ENCODE measurements around the gene MEGF11. TPM values are rescaled to one million over a fixed set of nuclear protein-coding genes. Genes with fewer than 3 reads are reported as not detected.

Gene MEGF11
- polyA plus RNA-seq, 4 donors: 2.1 to 3.0 (median 3.0) TPM

DNA sequence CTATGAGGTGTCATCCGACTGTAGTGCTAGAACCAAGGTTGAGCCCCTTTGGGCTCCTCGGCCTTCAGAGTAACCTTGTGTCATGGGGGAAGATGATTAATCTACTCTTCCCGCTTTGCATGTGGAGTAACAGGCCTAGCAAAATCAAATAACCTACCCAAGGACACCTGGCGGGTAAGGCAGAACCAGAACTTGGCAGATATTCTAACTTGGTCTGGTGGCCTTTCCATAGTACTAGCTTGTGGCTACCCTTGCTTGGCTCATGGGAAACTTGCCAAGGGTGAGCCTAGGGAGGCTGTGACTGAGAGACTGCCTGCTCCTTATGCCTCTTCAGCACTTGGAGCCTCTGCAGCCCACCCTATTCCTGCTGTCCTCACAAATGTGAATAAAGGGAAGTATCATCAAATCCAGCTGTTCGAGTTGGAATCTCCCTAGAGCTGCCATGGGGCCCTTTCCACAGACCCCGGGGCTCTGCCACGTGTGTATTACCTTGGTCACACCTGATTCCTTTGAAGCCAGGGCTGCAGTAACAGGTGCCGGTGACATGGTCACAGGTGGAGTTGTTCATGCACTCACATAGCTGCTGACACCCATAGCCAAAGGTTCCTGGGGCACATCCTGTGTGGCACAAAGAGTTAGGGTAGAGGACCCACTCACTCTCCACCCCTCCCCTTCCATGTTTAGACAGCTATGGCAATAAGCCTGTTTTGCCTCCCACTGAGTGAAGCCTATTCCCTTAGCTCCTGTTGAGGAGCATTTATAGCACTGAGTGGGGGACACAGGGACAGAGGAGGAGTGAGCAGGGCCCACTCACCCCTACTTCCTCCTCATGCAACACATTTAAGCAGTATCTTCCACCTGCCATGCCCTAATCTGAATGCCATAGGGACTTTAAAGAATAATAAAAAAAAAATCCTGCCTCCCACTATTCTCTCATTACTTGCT is 338.3 kb downstream of the MEGF11 start:
- no peak for DNase-seq (ENCODE audit: low read depth in 4 of 4, low spot score in 2 of 4)

DNA sequence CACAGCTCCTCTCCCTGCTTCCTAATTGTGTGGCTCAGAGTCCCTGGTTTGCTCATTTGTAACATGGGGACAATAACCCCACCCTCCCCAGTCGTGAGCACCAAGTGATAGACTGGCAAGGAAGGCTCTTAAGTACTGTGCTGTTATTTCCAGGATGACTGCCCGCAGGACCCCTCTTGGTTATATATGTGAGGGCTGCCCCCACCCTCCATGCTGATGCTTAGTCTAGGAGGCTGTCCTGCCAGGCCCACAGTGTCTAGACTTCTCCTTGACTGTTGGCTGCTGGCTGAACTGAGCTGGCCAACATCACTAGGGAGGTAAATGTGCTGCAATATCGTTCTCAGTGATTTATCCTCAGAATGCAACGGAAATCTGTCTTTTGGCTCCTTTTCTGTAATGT is 339.2 kb downstream of the MEGF11 start:
- no peak for DNase-seq (ENCODE audit: low read depth in 4 of 4, low spot score in 2 of 4)

DNA sequence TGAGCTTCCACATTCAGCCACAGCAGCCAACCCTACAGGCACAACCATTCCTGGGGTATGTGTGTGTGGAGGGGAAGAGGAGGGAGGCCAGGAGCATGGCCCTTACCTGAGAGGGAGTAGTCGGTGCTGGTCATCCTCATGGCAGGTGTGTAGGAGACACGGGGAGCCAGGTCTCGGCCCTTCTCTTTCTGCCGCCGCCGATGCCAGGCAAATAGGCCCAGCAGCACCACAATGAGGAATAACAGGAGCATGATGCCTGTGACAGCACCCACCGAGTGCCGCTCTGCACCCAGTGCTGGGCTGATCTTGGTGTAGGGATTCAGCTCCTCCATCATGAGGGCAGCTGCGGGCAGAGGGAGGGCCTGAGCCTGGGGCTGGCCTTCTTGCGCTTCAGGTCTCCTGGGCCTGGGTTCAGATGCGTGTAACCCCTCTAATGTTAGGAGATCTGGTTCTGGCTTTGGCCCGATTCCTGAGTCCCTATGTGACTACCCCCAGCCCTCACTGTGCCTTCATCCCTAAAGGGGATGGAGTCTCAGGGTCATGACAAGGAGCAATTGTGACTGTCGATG is 339.8 kb downstream of the MEGF11 start:
- no peak for DNase-seq (ENCODE audit: low read depth in 4 of 4, low spot score in 2 of 4)

DNA sequence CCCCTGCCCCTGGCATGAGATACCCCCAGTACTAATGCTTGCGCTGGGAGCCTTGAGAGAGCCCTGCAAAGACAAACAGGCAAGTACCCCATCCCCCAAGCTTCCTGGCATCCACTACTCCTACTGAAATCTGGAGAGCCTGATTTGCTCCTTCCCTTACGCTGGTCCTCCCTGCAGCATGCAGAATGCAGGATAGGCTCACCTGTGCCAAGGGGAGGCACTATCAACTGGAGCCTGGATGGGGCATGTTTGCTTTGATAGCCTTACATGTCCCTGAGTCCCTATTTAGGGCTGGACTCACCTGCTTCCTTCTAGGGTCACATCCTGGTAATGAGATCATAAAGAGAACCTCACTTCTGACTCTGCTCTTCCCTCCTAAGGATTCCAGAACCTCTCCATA is 341.3 kb downstream of the MEGF11 start:
- no peak for DNase-seq (ENCODE audit: low read depth in 4 of 4, low spot score in 2 of 4)

DNA sequence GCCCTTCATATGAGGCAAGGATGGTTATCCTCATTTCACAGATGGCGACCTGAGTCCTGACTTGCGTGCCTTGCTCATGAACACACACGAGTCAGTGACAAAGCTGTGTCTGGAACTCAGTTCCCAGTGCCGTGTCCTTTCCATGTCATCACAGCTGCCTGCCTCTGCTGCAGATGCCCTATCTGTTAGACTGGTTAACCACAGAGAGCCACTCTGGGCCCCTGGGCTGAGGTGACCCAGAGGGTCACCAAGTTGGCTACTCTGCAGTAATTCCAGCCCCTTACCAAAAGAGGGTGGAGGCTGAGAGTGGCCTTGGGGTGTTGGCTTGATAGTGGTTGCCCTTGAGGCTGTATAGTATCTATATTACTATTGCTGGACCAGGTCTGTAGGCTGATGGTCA is 343.2 kb downstream of the MEGF11 start:
- DNase-seq (ENCODE audit: low read depth in 4 of 4, low spot score in 2 of 4): no peak

DNA sequence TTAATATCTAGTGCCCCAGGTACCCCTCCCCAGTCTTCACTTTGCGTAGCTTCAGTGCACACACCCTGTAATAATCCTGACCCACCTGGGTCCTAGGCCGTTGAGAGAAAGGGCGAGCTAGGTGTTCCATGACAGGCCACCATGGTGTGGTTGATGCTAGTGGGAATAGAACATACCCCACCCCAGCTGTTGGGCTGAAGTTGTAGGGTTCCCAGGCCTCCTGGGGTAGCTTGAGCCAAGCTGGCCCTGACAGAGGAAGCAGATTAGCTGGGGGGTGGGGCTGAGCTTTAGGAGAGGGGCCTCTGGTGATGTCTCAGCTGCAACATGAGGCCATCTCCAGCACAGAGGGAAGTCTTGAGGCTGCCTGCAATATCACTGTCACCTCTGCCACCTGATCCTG is 343.7 kb downstream of the MEGF11 start:
- DNase-seq (ENCODE audit: low read depth in 4 of 4, low spot score in 2 of 4): no peak

DNA sequence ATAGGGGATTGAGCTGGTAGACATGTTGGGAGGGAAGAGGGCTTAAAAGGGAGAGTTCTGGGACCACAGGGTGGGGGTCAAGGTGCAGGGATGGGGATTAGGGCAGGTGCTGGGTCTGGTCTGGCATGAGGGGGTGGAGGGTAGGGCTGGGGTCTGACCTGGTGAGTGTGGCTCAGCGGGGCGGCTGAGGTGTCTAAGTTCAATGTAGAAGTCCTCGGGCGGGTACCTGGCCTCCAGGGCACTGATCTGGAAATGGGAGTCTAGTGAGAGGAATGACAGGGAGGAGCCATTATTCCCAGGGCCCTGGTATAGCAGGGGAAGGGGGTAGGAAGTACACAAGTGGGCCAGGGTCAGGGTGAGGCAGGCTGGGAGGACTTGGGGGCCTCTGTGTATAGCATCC is 344.7 kb downstream of the MEGF11 start:
- no peak for DNase-seq (ENCODE audit: low read depth in 4 of 4, low spot score in 2 of 4)

DNA sequence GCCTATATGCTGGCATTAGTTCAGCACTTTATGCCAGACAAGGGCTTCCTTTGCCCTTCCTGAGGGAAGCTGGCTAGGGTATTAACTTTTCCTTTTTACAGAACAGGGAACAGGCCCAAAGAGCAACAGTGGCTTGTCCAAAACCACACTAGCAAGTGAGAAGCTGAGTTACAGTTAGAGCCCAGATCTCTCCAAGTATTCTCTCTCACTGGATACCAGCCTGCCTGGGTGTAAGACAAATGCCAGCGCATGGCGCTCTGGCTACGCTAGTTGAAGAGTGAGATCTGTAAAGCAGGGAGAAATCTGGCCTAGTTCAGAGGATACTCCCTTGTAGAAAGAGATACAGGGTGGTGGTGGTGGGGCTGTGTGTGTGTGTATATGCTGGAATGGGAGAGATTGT is 345.9 kb downstream of the MEGF11 start:
- DNase-seq (ENCODE audit: low read depth in 4 of 4, low spot score in 2 of 4): no peak

DNA sequence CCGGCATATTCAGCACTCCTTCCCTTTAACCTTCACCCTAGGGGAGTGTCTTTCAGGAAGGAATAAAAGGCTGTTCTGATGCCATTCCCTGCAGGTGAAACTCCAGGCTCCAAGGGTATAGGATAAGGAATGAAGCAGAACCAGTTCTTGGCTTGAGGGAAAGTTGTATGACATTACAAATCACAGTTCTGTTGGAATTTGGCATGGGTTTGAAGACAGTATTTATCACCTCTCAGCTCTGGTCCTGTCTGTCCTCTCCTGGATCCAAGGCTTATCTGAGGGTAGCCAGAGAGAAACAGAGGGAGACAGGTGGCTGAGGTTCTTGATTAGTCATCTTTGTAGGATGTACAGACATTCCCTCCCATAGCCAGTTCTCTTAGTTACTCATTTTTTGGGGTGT is 347.2 kb downstream of the MEGF11 start:
- DNase-seq (ENCODE audit: low read depth in 4 of 4, low spot score in 2 of 4): no peak

DNA sequence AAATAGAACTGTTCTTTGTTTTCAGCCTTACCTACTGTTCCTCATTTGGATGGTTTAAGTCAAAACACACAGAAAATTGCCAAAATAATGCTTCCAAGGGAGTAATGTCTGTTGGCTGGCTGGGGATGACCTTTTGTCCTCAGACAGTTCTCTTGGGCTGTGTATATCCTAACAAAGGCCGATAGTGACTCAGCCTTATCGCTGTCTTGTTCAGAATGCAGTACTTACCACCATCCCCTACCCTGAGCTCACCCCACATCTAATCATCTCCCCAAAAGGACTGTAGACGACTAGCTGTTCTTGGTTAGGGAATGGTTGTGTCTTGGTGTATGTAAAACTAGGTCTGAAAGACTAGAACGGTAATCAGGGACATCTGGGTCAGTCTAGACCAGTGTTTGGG is 349.2 kb downstream of the MEGF11 start:
- DNase-seq (ENCODE audit: low read depth in 4 of 4, low spot score in 2 of 4): no peak

DNA sequence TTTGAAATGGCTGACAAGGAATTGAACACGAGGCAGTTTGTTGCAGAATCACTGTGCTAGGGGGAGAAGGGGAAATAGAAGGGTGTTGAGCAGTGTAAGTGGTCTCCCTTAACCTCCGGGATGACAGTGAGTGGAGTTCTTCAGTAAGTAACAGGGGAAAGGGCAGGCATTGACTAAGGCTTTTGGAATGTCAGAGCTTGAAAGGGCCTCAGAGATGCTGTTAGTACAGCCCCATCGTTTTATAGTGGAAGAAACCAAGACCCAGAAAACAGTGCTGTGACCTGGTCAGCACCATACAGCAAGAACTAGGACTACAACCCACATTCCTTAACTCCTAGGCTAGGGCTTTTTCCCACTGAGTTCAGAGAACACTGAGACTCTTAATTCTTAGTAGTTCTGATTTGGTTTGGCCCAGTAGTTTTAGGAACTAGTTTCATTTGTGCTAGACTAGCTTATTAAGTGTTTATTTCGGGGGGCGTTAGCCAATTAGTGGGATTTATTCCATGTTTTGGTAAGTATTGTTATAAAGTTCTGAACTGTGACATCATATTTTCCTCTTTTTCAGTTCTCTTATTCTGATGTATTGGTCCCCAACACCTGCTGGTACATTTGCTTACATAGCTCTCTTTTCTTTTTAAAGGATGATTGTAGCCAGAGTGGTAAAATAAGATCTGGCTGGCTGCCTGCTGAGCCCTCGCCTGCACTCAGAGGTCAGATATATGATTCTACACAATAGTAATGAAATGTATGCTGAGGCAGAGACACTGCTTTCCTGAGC is 350.1 kb downstream of the MEGF11 start:
- no peak for DNase-seq (ENCODE audit: low read depth in 4 of 4, low spot score in 2 of 4)

DNA sequence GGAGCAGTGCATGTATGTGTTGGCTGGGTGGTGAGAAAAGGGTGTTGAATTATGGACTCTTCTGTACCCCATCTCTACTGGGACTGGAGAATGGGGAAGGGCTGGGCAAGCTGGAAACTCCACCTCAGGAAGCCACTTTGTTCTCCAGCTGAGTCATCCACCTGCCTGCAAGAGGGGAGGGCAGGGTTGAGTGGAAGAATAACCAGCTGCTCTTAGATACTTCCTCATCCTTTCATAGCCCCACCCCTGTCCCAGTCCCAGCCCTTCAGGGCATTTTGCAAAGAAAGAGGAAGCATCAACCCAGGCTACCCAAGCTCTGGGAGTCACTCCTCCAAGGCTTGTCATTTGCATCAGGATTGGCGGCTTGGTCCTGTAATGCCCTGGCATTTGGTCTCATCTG is 351.2 kb downstream of the MEGF11 start:
- DNase-seq (ENCODE audit: low read depth in 4 of 4, low spot score in 2 of 4): no peak

DNA sequence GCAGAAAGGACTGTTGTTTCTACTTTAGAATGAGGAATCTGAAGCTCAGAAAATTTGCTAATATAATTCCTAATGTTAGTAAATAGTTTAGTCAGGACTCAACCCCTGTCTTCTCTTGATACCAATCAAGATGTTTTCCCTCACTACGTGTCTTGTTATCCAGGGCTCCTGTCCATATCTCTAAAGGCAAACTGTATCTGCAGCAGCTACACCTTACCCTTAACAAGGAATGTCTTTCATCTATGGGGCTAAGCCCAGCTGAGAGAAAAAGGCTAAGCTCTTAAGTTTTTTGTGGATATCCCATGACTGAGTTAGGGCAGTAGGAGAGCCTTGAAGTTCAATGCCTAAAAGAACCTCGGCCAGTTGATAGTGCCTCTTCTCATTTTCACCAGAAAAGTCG is 351.7 kb downstream of the MEGF11 start:
- no peak for DNase-seq (ENCODE audit: low read depth in 4 of 4, low spot score in 2 of 4)

DNA sequence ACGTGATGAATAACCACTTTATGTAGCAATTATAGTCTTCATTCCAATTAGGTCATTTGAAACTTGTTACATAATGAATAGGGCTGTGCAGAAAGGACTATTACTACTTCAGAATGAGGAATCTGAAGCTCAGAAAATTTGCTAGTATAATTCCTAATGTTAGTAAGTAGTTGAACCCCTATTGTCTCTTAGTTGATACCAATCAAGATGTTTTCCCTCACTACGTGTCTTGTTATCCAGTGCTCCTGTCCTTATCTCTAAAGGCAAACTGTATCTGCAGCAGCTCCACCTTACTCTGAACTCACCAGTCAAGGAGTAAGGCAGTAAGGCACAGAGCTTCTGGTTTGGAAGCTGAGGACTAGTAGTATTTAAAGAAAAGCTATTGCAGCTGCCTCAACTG is 352.2 kb downstream of the MEGF11 start:
- DNase-seq (ENCODE audit: low read depth in 4 of 4, low spot score in 2 of 4): no peak

DNA sequence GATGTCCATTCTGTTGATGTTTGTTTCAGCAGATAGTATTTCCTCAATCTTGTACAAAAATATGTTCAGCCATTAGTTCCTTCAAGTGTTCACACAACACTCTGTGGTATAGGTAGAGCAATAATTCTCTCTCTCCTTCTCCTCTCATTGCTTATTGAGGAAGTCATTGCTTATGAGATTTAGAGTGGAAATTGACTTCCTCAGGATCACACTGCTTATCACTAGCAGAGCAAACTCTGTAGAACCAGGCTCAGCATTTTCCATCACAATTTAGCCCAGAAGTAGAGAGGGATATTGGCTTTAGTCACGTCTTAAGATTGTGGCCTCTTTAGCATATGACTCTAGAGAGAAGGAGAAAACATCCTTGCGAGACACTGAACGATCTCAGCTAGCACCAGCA is 353.1 kb downstream of the MEGF11 start:
- no peak for DNase-seq (ENCODE audit: low read depth in 4 of 4, low spot score in 2 of 4)

DNA sequence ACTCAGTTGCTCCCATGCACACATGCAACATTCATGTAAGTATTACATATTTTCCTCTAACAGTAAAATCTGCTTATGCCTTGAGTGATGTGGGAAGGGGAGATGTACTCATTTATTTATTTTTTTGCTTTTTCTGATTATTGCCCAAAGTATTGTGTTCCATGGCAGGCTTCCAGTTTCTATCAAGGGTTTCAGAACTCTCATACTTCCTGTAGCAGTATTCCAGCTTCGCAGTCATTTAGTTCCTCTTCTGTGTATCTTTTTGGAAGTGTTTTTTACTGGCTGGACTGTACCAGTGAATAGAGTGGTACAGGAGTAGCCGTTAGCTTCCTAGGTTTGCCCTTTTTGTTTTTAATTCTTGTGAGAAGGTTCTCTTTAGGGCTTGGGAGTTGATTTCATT is 357.3 kb downstream of the MEGF11 start:
- DNase-seq (ENCODE audit: low read depth in 4 of 4, low spot score in 2 of 4): no peak

DNA sequence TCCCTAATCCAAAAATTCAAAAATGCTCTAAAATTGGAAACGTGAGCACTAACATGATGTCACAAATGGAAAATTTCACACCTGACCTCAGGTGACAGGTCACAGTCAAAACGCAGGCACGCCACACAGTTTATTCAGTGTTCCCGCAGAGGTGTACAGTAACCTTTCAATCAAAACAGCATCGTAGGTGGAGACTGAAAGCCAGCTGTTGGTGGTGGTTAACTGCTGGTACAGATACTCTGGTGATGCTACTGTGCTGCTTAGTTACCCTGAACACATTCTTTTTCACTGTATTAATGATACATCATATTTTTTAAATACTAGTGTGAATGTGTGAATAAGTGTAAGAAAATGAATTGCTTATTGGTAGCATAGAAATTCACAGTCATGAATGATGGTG is 360.5 kb downstream of the MEGF11 start:
- no peak for DNase-seq (ENCODE audit: low read depth in 4 of 4, low spot score in 2 of 4)

DNA sequence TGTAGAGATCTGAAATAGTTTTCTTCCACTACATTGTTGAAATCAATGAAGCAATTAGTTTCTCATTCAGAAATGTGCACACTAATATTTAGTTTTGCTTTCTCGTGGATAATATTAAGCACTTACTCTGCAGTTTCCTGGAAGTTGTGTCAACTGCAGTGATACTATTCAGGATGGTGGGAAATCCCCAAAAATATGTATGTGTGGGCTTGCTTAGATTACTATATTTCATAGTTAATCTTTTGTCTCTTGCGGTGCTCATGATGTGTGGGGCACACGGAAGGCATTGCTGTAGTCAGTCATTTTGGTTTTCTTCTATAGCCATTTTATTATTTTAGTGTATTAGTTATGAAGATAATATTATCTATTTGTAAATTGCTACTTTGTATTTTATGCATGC is 364.6 kb downstream of the MEGF11 start:
- no peak for DNase-seq (ENCODE audit: low read depth in 4 of 4, low spot score in 2 of 4)

DNA sequence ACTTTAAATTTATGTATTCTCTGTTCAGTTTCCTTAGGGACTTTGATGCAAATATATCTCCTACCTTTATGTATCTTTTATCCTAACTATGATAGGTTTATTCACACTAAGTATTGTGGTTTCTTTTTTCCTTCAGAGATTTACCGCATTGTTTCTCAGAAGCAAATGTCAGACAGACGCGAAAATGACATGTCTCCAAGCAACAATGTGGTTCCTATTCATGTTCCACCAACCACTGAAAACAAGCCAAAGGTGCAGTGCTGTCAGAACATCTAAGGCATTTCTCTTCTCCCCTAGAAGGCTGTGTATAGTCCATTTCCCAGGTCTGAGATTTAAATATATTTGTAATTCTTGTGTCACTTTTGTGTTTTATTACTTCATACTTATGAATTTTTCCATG is 366.0 kb downstream of the MEGF11 start:
- no peak for DNase-seq (ENCODE audit: low read depth in 4 of 4, low spot score in 2 of 4)

DNA sequence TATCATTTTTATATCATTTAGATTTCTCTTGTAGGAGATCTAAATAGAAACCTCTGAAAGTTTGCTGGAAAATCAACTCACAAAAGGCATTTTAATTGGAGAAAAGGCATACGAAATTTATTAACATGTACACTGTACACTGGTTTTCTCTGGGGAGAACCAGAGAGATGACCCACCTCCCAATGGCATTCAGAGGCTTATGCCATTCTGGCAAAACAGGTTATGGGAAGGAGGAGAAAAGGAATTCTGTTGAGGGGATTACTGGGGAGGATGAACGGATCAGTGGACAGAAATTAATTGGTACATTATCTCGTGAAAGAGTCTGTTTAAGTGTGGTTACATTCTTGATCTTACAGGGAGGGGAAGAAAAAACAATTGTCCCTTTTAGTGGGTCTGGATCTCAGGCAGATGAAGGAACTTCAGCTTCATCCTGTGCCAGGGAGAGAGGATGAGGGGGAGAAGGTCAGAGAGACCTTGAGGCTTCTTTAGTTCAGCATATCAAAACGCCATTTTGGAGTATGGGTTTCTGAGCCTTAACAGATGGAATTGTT is 367.8 kb downstream of the MEGF11 start:
- DNase-seq (ENCODE audit: low read depth in 4 of 4, low spot score in 2 of 4): no peak

DNA sequence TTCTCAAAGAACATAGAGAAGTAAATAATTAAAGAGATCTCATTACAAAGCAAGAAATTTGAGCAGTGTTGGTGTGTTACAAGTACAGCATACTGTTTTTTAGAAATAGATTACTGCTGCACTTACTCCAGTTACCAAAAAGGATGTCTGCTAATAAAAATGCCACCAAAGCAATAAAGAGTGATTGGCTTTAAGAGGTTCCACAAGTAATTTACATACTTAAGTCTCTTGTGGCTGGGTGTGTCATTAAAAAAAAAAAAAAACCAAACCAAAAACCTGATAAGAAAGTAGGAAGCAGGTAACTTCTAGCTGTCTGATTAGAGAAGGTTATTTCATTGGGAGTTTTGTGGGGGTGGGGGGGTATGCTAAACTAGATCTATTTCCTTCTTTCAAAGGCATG is 369.0 kb downstream of the MEGF11 start:
- DNase-seq (ENCODE audit: low read depth in 4 of 4, low spot score in 2 of 4): no peak

Measured in left renal cortex interstitium (tissue), 4 donors.